DND-41 (cell line): Measurements from ENCODE around the gene LRRC58.

ENCODE experiments used
- ATAC-seq: fragments of 200-7000 bp; cut with Tn5 transposase; 3 replicates; pipeline ENCODE4 v1.9.1; 2021; ENCODE audit warnings: low read depth; ENCODE audit not compliant: insufficient read depth
- DNase-seq: peaks from one replicate; pipeline ENCODE4 v3.0.0-alpha.2; 2020
- H2AFZ ChIP-seq: 2 replicates; pipeline ENCODE4 v1.6.0; 2012; ENCODE audit warnings: low read depth, low read length
- H3K27ac ChIP-seq: 2 replicates; pipeline ENCODE4 v1.5.1; 2012; ENCODE audit warnings: low read length, inconsistent platforms
- H3K27me3 ChIP-seq: fragments of 200-600 bp; sonication (generic); 2 replicates; pipeline ENCODE4 v1.6.0; 2012; ENCODE audit warnings: low read length, mild to moderate bottlenecking, inconsistent platforms; ENCODE audit not compliant: insufficient read depth, poor library complexity
- H3K36me3 ChIP-seq: 2 replicates; pipeline ENCODE4 v1.5.1; 2012; ENCODE audit warnings: low read length, inconsistent platforms; ENCODE audit not compliant: insufficient read depth
- H3K4me1 ChIP-seq: 2 replicates; pipeline ENCODE4 v1.5.1; 2012; ENCODE audit warnings: mild to moderate bottlenecking, low read length; ENCODE audit not compliant: insufficient read depth
- H3K4me2 ChIP-seq: 2 replicates; pipeline ENCODE4 v1.6.0; 2012; ENCODE audit warnings: mild to moderate bottlenecking, moderate library complexity, low read length, inconsistent platforms; ENCODE audit not compliant: insufficient read depth
- H3K4me3 ChIP-seq, 2 experiments: fragments of 200-600 bp in 1 of 2; shearing (Covaris generic) in 1 of 2; 2 replicates each; pipeline ENCODE4 v1.5.1; 2012 to 2016; ENCODE audit warnings: inconsistent platforms in 2 of 2, low read length in 2 of 2, mild to moderate bottlenecking in 2 of 2, low read depth in 1 of 2, moderate library complexity in 1 of 2
- H3K79me2 ChIP-seq: 2 replicates; pipeline ENCODE4 v1.6.0; 2012; ENCODE audit warnings: low read length, inconsistent platforms; ENCODE audit not compliant: insufficient read depth
- H3K9ac ChIP-seq: 2 replicates; pipeline ENCODE4 v1.6.0; 2012; ENCODE audit warnings: low read depth, mild to moderate bottlenecking, inconsistent platforms, low read length, moderate library complexity
- H3K9me3 ChIP-seq: 2 replicates; pipeline ENCODE4 v1.5.1; 2012; ENCODE audit warnings: low read length, moderate library complexity, mild to moderate bottlenecking, inconsistent platforms; ENCODE audit not compliant: insufficient read depth, severe bottlenecking
- H4K20me1 ChIP-seq: 2 replicates; pipeline ENCODE4 v1.6.0; 2012; ENCODE audit warnings: low read length; ENCODE audit not compliant: insufficient read depth
- EZH2 ChIP-seq: IDR thresholded peaks from 3 replicates; pipeline ENCODE4 v1.6.1; 2012; ENCODE audit warnings: borderline replicate concordance, low read depth, mild to moderate bottlenecking, moderate library complexity, low read length, inconsistent platforms; ENCODE audit not compliant: severe bottlenecking
- TF ChIP-seq, protein P1 (sequence below): IDR thresholded peaks from 2 replicates; pipeline ENCODE4 v1.5.1; 2012; ENCODE audit warnings: borderline replicate concordance, low read length, moderate library complexity, mild to moderate bottlenecking; ENCODE audit not compliant: poor library complexity, severe bottlenecking; ENCODE audit errors: extremely low read depth

The LRRC58 gene

DNA sequence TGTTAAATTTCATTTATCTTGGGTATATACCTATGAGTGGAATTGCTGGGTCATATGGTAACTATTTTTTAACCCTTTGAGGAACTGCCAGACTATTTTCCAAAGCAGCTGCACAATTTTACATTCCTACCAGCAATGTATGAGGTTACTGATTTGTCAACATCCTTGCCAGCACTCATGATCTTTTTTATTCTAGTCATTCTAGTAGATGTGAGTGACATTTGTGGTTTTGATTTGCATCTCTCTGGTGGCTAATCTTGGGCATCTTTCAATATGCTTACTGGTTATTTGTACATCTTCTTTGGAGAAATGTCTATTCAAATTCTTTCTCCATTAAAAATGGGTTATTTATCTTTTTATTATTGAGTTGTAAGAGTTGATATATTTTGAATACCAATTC, 21.3 kb upstream of the LRRC58 start:
- Histone ChIP-seq H3K4me2 (no peak overlapping the region), H4K20me1 (no peaks in the 10 kb centered on the region), H3K9me3 (no peaks in the 10 kb centered on the region), H3K9ac (no peak overlapping the region), H3K27ac (no peak overlapping the region), H3K4me3 (no peak overlapping the region), H3K27me3 (peaks cover 3% of the 10 kb centered on the region), H3K36me3 (no peaks in the 10 kb centered on the region), H2AFZ (no peak overlapping the region), H3K79me2 (no peaks in the 10 kb centered on the region), H3K4me1 (no peaks in the 10 kb centered on the region)
- TF ChIP-seq, protein P1, sequence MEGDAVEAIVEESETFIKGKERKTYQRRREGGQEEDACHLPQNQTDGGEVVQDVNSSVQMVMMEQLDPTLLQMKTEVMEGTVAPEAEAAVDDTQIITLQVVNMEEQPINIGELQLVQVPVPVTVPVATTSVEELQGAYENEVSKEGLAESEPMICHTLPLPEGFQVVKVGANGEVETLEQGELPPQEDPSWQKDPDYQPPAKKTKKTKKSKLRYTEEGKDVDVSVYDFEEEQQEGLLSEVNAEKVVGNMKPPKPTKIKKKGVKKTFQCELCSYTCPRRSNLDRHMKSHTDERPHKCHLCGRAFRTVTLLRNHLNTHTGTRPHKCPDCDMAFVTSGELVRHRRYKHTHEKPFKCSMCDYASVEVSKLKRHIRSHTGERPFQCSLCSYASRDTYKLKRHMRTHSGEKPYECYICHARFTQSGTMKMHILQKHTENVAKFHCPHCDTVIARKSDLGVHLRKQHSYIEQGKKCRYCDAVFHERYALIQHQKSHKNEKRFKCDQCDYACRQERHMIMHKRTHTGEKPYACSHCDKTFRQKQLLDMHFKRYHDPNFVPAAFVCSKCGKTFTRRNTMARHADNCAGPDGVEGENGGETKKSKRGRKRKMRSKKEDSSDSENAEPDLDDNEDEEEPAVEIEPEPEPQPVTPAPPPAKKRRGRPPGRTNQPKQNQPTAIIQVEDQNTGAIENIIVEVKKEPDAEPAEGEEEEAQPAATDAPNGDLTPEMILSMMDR: no peak
- no peak for TF ChIP-seq EZH2
- no peak for ATAC-seq
- DNase-seq: no peak

DNA sequence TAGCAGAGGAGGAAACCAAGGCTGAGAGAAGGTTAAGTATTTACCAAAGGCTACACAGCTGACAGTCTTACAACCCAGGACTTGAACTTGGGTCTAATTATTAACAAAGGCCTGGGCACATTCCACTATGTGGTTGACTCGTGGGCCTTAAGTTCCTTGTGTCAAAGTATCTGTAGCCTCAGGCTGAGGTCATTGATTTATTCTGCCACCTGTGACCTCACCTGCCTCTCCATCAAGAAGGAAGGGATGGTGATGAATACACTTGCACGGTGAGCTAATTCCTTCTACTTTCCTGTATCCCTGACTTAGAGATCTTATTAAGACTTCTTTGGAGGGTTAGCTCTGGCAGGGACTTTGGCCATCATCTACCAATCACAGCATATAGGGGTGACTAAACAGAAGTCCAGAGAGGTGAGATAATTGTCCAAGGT, 19.9 kb upstream of the LRRC58 start:
- ATAC-seq (no peak), DNase-seq (no peak)
- Histone ChIP-seq H2AFZ (no peak overlapping the region), H3K36me3 (no peaks in the 10 kb centered on the region), H4K20me1 (no peaks in the 10 kb centered on the region), H3K27ac (no peak overlapping the region), H3K79me2 (no peaks in the 10 kb centered on the region), H3K9me3 (no peaks in the 10 kb centered on the region), H3K4me3 (no peak overlapping the region), H3K4me1 (no peaks in the 10 kb centered on the region), H3K27me3 (peaks cover 3% of the 10 kb centered on the region), H3K4me2 (no peak overlapping the region), H3K9ac (no peak overlapping the region)
- no peak for TF ChIP-seq EZH2
- TF ChIP-seq, protein P1: no peak

DNA sequence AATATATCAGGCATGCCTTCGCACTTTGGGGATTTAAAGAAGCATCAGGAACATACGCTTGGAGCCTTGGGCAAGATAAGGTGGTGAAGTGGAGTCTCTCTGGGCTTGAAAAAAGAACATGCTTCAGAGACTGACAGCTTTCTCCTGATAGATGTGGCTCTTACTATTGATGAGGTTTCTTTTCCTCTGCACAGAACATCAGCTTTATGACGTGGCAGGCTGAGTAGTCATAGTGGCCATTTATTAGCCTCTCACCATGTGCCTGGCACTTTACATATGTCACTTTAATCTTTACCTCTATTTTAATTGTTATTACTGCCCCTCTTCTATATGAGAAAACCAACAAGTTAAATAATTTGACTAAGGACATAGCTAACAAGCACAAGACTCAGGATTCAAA, 19.0 kb upstream of the LRRC58 start:
- no peak overlapping the region for H2AFZ ChIP-seq
- H3K4me2 ChIP-seq: no peak overlapping the region
- no peak overlapping the region for H3K4me3 ChIP-seq
- ATAC-seq (no peak), DNase-seq (no peak)
- H3K79me2 ChIP-seq: no peaks in the 10 kb centered on the region
- H3K36me3 ChIP-seq: no peaks in the 10 kb centered on the region
- no peak overlapping the region for H3K9ac ChIP-seq
- no peaks in the 10 kb centered on the region for H3K9me3 ChIP-seq
- H3K4me1 ChIP-seq: no peaks in the 10 kb centered on the region
- H3K27ac ChIP-seq: no peak overlapping the region
- H4K20me1 ChIP-seq: no peaks in the 10 kb centered on the region
- no peak for TF ChIP-seq EZH2
- TF ChIP-seq, protein P1: no peak
- peaks cover 5% of the 10 kb centered on the region for H3K27me3 ChIP-seq

DNA sequence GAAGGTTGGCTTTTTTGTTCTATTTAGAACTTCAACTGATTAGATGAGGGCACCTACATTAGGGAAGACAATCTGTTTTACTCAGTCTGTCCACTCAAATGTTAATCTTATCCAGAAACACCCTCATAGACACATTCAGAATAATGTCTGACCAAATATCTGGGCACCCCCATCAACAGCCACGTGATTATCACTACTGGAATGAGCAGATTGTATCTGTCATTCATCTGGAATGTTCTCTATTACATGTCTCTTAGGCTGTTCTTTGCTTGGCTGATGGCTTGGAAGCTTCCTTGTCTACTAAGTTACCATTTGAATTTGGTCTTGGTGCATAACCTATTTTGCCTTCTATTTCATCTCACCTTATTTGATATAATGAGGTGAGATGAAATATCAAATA, 15.7 kb upstream of the LRRC58 start:
- no peak overlapping the region for H3K4me3 ChIP-seq

More for the DNA sequence above, 15.7 kb upstream of the LRRC58 start:
- DNase-seq: no peak
- Histone ChIP-seq H3K4me2 (no peak overlapping the region), H3K79me2 (no peaks in the 10 kb centered on the region), H3K27ac (no peak overlapping the region), H3K4me1 (no peaks in the 10 kb centered on the region), H4K20me1 (no peaks in the 10 kb centered on the region), H3K9me3 (no peaks in the 10 kb centered on the region), H3K9ac (no peak overlapping the region), H2AFZ (no peak overlapping the region), H3K36me3 (no peaks in the 10 kb centered on the region), H3K27me3 (peaks cover 6% of the 10 kb centered on the region)
- no peak for ATAC-seq
- TF ChIP-seq, protein P1: no peak
- no peak for TF ChIP-seq EZH2
